Nephron (organoid): Measurements from ENCODE around the gene CHD3.
A peak's percentile ranks its signal among the peaks of the same experiment; 100 is the strongest.
"Not testable (repeated sequence)": the region's sequence is repeated elsewhere in the genome, so short reads cannot be mapped to it uniquely, and the experiment has no call there.

Source experiments
- H3K27ac Mint-ChIP-seq, 3 experiments: 2 replicates each; pipeline ENCODE4 v1.8.0; 2020; ENCODE audit warnings: mixed read lengths in 3 of 3, mild to moderate bottlenecking in 2 of 3, moderate library complexity in 1 of 3
- H3K27me3 Mint-ChIP-seq: 2 replicates; pipeline ENCODE4 v1.8.0; 2021; ENCODE audit warnings: low read depth, mild to moderate bottlenecking, moderate library complexity, mixed read lengths
- H3K36me3 Mint-ChIP-seq: 2 replicates; pipeline ENCODE4 v1.8.0; 2020; ENCODE audit warnings: low read depth, mixed read lengths
- H3K4me1 Mint-ChIP-seq: 2 replicates; pipeline ENCODE4 v1.8.0; 2020; ENCODE audit warnings: mixed read lengths
- H3K4me3 Mint-ChIP-seq, 3 experiments: 2 replicates each; pipeline ENCODE4 v1.8.0; 2020; ENCODE audit warnings: mild to moderate bottlenecking in 3 of 3, mixed read lengths in 3 of 3, moderate library complexity in 2 of 3
- H3K9me3 Mint-ChIP-seq: 2 replicates; pipeline ENCODE4 v1.8.0; 2020; ENCODE audit warnings: mixed read lengths
- CTCF ChIP-seq, 3 experiments: fragments of 200-600 bp; sonication (generic); IDR thresholded peaks; one replicate each; pipeline ENCODE4 v1.5.0; 2021; ENCODE audit warnings: antibody characterized with exemption in 3 of 3; ENCODE audit not compliant: unreplicated experiment in 3 of 3

The CHD3 gene

GRCh38 chr17:7859028-7859427, 29.6 kb upstream of the CHD3 start:
- no peak overlapping the region for H3K27ac Mint-ChIP-seq
- H3K4me3 Mint-ChIP-seq, result no peak overlapping the region
- peaks cover 19% of the 10 kb centered on the region for H3K4me1 Mint-ChIP-seq
- peaks cover 13% of the 10 kb centered on the region for H3K36me3 Mint-ChIP-seq
- no peaks in the 10 kb centered on the region for H3K9me3 Mint-ChIP-seq
- TF ChIP-seq CTCF (IDR thresholded peaks at IDR 0.05; ENCODE audit: unreplicated experiment in 3 of 3), result no peak
- H3K27me3 Mint-ChIP-seq, result peaks cover 3% of the 10 kb centered on the region

GRCh38 chr17:7862692-7863437, 25.7 kb upstream of the CHD3 start:
- Mint-ChIP-seq H3K27ac (peak overlapping the region in 2 of 3 experiments; percentile 3 to 20), H3K4me1 (peaks cover 16% of the 10 kb centered on the region), H3K4me3 (no peak overlapping the region), H3K36me3 (peaks cover 32% of the 10 kb centered on the region), H3K27me3 (no peaks in the 10 kb centered on the region), H3K9me3 (no peaks in the 10 kb centered on the region)
- peak; percentile 73 to 79 (median 77) for TF ChIP-seq CTCF (IDR thresholded peaks at IDR 0.05; ENCODE audit: unreplicated experiment in 3 of 3)

GRCh38 chr17:7864384-7864783, 24.2 kb upstream of the CHD3 start:
- peaks cover 20% of the 10 kb centered on the region for H3K4me1 Mint-ChIP-seq
- H3K9me3 Mint-ChIP-seq, H3K27me3 Mint-ChIP-seq, H3K4me3 Mint-ChIP-seq, H3K27ac Mint-ChIP-seq: not testable (repeated sequence)
- peaks cover 37% of the 10 kb centered on the region for H3K36me3 Mint-ChIP-seq

GRCh38 chr17:7864995-7865650, 23.5 kb upstream of the CHD3 start:
- Mint-ChIP-seq H3K4me1 (peaks cover 20% of the 10 kb centered on the region), H3K27me3 (no peaks in the 10 kb centered on the region), H3K27ac (no peak overlapping the region), H3K4me3 (no peak overlapping the region), H3K36me3 (peaks cover 40% of the 10 kb centered on the region), H3K9me3 (no peaks in the 10 kb centered on the region)
- TF ChIP-seq CTCF (IDR thresholded peaks at IDR 0.05; ENCODE audit: unreplicated experiment in 3 of 3), result no peak

- Mint-ChIP-seq H3K27me3 (no peaks in the 10 kb centered on the region), H3K9me3 (no peaks in the 10 kb centered on the region), H3K4me3 (no peak overlapping the region)
Measured at GRCh38 chr17:7867881-7868329, 20.7 kb upstream of the CHD3 start.

More at GRCh38 chr17:7867881-7868329, 20.7 kb upstream of the CHD3 start:
- Mint-ChIP-seq H3K27ac (no peak overlapping the region), H3K4me1 (peaks cover 15% of the 10 kb centered on the region), H3K36me3 (peaks cover 50% of the 10 kb centered on the region)
- no peak for TF ChIP-seq CTCF (IDR thresholded peaks at IDR 0.05; ENCODE audit: unreplicated experiment in 3 of 3)
